Kidney epithelial cell (primary cell): ENCODE data around the gene GPR142. TPM values are rescaled to one million over a fixed set of nuclear protein-coding genes. Genes with fewer than 3 reads are reported as not detected.

ENCODE experiments used
- DNase-seq: peaks from one replicate; pipeline ENCODE4 v3.0.0-alpha.2; 2010; ENCODE audit warnings: low read depth
- H3K27me3 ChIP-seq: 2 replicates; pipeline ENCODE4 v1.6.0; 2011; ENCODE audit warnings: low read length; ENCODE audit not compliant: control insufficient read depth, insufficient read depth
- H3K36me3 ChIP-seq: 2 replicates; pipeline ENCODE4 v1.5.1; 2011; ENCODE audit warnings: low read length; ENCODE audit not compliant: control insufficient read depth, insufficient read depth
- H3K4me3 ChIP-seq: 2 replicates; pipeline ENCODE4 v1.5.1; 2011; ENCODE audit warnings: low read depth, mild to moderate bottlenecking, control low read depth, low read length
- total RNA-seq: library from RNA; depleted of rRNA; stranded (reverse); fragments of >200 nt; gene quantifications from 2 replicates; pipeline ENCODE4 v1.2.3, GENCODE V29; 2015
- TF ChIP-seq, protein P1 (sequence below): IDR thresholded peaks from 2 replicates; pipeline ENCODE4 v1.5.1; 2011; ENCODE audit warnings: mild to moderate bottlenecking, moderate library complexity, low read length, control low read depth, inconsistent platforms; ENCODE audit not compliant: insufficient read depth, poor library complexity, severe bottlenecking

The GPR142 gene
- total RNA-seq, 1 donor from 2014 or later, result not detected

DNA sequence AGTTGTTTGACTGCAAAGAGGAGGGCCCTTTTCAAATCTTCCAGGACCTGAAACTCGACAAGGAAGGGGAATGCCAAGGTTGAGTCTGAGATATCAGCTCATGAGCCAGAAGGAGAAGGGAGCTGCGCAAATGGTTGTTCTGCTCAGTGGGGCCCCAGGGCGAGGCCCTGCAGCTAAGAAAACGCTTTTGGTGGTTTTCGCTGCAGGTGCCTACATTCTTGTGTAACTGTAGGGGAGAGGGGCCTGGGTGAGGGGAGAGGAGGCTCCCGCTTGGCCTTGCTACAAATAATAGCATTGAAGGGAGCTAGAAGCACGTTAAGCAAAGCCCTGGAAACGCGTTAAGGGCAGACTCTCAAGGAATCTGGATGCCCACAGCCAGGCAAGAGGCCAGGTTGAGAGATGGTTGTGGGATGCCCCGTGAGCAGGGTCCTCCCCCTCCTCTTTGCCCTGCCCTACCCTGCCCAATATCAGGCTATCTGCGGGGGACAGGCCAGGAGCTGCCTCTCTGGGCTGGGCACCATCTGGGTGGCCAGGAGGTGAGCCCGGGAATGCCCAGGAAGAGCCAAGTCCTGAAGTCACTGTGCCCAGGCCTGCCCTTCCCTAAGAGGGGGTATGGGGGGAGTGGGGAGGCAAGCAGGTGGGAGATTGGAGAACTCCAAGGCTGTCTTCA is 21.9 kb downstream of the GPR142 start:
- Histone ChIP-seq H3K27me3 (peaks cover 10% of the 10 kb centered on the region), H3K36me3 (no peaks in the 10 kb centered on the region), H3K4me3 (no peak overlapping the region)
- DNase-seq, result no peak
- TF ChIP-seq, protein P1, sequence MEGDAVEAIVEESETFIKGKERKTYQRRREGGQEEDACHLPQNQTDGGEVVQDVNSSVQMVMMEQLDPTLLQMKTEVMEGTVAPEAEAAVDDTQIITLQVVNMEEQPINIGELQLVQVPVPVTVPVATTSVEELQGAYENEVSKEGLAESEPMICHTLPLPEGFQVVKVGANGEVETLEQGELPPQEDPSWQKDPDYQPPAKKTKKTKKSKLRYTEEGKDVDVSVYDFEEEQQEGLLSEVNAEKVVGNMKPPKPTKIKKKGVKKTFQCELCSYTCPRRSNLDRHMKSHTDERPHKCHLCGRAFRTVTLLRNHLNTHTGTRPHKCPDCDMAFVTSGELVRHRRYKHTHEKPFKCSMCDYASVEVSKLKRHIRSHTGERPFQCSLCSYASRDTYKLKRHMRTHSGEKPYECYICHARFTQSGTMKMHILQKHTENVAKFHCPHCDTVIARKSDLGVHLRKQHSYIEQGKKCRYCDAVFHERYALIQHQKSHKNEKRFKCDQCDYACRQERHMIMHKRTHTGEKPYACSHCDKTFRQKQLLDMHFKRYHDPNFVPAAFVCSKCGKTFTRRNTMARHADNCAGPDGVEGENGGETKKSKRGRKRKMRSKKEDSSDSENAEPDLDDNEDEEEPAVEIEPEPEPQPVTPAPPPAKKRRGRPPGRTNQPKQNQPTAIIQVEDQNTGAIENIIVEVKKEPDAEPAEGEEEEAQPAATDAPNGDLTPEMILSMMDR, result no peak

GRCh38 chr17:74389937-74390679 is 22.8 kb downstream of the GPR142 start:
- Histone ChIP-seq H3K4me3 (no peak overlapping the region), H3K36me3 (no peaks in the 10 kb centered on the region), H3K27me3 (peaks cover 10% of the 10 kb centered on the region)
- TF ChIP-seq, protein P1, result no peak
- no peak for DNase-seq

DNA sequence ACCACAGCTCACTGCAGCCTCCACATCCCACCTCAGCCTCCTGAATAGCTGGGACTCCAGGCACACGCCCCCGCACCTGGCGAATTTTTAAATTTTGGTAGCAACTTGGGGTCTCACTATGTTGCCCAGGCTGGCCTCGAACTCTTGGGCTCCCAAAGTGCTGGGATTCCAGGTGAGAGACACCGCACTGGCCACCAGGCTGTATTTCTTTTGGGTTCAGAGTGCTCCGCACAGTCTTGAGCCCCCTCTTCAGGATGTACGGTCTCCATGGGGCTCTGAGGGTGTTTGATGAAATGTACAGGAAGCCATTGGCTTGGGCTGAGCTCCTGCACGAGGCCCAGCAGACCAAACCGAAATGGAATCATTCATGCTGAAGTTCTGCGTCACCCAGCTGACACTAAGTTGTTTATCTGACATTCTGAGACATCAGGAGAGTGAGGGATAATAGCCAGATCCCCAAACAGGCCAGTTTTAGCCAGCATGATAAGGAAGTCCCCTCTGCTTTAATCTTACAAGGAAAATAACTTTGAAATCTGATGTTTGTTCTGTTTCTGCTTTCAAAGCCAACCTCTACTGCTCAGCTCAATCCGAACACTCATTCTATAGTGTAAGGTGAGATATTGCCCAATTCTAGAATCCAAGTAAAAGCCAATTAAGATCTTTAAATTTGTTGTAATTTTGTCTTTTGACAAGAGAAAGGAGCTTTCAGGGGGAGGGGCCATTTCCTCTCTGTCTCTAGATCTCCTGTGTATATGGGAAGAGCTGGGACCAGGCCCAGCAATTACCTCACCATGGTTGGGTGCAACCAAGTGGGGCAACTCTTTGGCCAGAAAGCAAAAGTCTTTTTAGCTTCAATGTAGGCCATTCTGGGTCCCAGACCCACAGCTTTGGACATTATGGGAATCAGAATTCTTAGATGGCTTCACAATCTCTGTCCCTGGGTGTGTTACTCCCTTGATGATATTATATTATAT is 23.7 kb downstream of the GPR142 start:
- Histone ChIP-seq H3K27me3 (peaks cover 10% of the 10 kb centered on the region), H3K36me3 (no peaks in the 10 kb centered on the region), H3K4me3 (no peak overlapping the region)
- TF ChIP-seq, protein P1, result no peak
- no peak for DNase-seq

DNA sequence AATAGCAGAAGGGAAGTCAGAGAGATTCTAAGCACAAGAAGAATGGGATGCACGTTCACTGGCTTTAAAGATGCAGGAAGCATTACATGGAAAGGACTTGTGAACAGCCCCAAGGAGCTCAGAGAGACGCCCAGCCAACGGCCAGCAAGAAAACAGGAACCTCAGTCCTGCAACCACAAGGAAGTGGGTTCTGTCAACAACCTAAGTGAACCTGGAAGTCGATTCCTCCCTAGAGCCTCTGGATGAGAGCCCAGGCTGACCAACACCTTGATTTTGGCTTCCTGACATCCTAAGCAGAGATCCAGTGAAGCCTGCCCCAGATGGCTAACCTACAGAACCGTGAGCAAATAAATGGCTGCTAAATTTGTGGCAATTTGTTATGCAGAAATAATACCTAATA is 24.5 kb downstream of the GPR142 start:
- Histone ChIP-seq H3K36me3 (no peaks in the 10 kb centered on the region), H3K27me3 (peaks cover 10% of the 10 kb centered on the region), H3K4me3 (no peak overlapping the region)
- TF ChIP-seq, protein P1, result no peak
- no peak for DNase-seq

- no peaks in the 10 kb centered on the region for H3K36me3 ChIP-seq
- no peak for DNase-seq
- TF ChIP-seq, protein P1, result no peak
- peaks cover 10% of the 10 kb centered on the region for H3K27me3 ChIP-seq
- no peak overlapping the region for H3K4me3 ChIP-seq
Observed at GRCh38 chr17:74392848-74393247, 25.5 kb downstream of the GPR142 start.
